ENCODE results near the gene WEE2.

- no peak for TF ChIP-seq CTCF (IDR thresholded peaks at IDR 0.05)
- no peak for TF ChIP-seq POLR2A (IDR thresholded peaks at IDR 0.05)
Observed at GRCh38 chr7:141709318-141709717, 1.2 kb downstream of the WEE2 start.
